ENCODE results near the gene SACM1L. TPM values are rescaled to one million over a fixed set of nuclear protein-coding genes. Genes with fewer than 3 reads are reported as not detected.

Gene SACM1L
- total RNA-seq, 2 donors from 2014 or later = 50.5 to 57.3 TPM

GRCh38 chr3:45772341-45773035 lies 83.3 kb downstream of the SACM1L start:
- TF ChIP-seq CTCF (IDR thresholded peaks at IDR 0.05) = no peak
- Histone ChIP-seq H3K27ac (no peak overlapping the region), H3K36me3 (no peaks in the 10 kb centered on the region), H3K27me3 (replicated peaks; ENCODE audit: insufficient read depth) (no peaks in the 10 kb centered on the region), H3K4me3 (no peak overlapping the region), H3K9me3 (peaks cover 3% of the 10 kb centered on the region), H3K4me1 (ENCODE audit: control insufficient read depth in 1 of 2, low read depth in 2 of 2) (no peaks in the 10 kb centered on the region)
- ATAC-seq (ENCODE audit: insufficient number of reproducible peaks, low FRiP score, low read depth) (no peak), DNase-seq (ENCODE audit: low spot score) (no peak)

GRCh38 chr3:45773072-45773471 lies 83.9 kb downstream of the SACM1L start:
- no peaks in the 10 kb centered on the region for H3K36me3 ChIP-seq

GRCh38 chr3:45773714-45774449 lies 84.7 kb downstream of the SACM1L start:
- no peaks in the 10 kb centered on the region for H3K27me3 ChIP-seq (replicated peaks; ENCODE audit: insufficient read depth)
- TF ChIP-seq CTCF (IDR thresholded peaks at IDR 0.05) = no peak
- H3K4me1 ChIP-seq (ENCODE audit: control insufficient read depth in 1 of 2, low read depth in 2 of 2) = no peaks in the 10 kb centered on the region
- ATAC-seq (ENCODE audit: insufficient number of reproducible peaks, low FRiP score, low read depth) (no peak), DNase-seq (ENCODE audit: low spot score) (no peak)
- no peak overlapping the region for H3K27ac ChIP-seq
- no peak overlapping the region for H3K4me3 ChIP-seq
- no peaks in the 10 kb centered on the region for H3K36me3 ChIP-seq
- H3K9me3 ChIP-seq = no peaks in the 10 kb centered on the region

More at GRCh38 chr3:45773072-45773471, 83.9 kb downstream of the SACM1L start:
- H3K27ac ChIP-seq = no peak overlapping the region
- no peaks in the 10 kb centered on the region for H3K27me3 ChIP-seq (replicated peaks; ENCODE audit: insufficient read depth)
- H3K4me3 ChIP-seq = no peak overlapping the region
- no peaks in the 10 kb centered on the region for H3K4me1 ChIP-seq (ENCODE audit: control insufficient read depth in 1 of 2, low read depth in 2 of 2)
- ATAC-seq (ENCODE audit: insufficient number of reproducible peaks, low FRiP score, low read depth) = no peak
- no peak for TF ChIP-seq CTCF (IDR thresholded peaks at IDR 0.05)
- DNase-seq (ENCODE audit: low spot score) = no peak
- H3K9me3 ChIP-seq = no peaks in the 10 kb centered on the region

- no peak overlapping the region for H3K27ac ChIP-seq
- no peaks in the 10 kb centered on the region for H3K9me3 ChIP-seq
- no peaks in the 10 kb centered on the region for H3K4me1 ChIP-seq (ENCODE audit: control insufficient read depth in 1 of 2, low read depth in 2 of 2)
- H3K27me3 ChIP-seq (replicated peaks; ENCODE audit: insufficient read depth) = no peaks in the 10 kb centered on the region
- DNase-seq (ENCODE audit: low spot score) (no peak), ATAC-seq (ENCODE audit: insufficient number of reproducible peaks, low FRiP score, low read depth) (no peak)
- TF ChIP-seq CTCF (IDR thresholded peaks at IDR 0.05) = no peak
- H3K36me3 ChIP-seq = no peaks in the 10 kb centered on the region
- H3K4me3 ChIP-seq = no peak overlapping the region
Measured at GRCh38 chr3:45774581-45775521, 85.7 kb downstream of the SACM1L start.
